ENCODE results near the gene SYDE2. TPM values are rescaled to one million over a fixed set of nuclear protein-coding genes. Genes with fewer than 3 reads are reported as not detected.

SYDE2 gene
- total and polyA plus RNA-seq, 9 of the 15 experiments (the other 6 are each of a cell fraction or from before 2014, with no cell fraction given): 0.39 to 8.7 (median 4.5) TPM

DNA sequence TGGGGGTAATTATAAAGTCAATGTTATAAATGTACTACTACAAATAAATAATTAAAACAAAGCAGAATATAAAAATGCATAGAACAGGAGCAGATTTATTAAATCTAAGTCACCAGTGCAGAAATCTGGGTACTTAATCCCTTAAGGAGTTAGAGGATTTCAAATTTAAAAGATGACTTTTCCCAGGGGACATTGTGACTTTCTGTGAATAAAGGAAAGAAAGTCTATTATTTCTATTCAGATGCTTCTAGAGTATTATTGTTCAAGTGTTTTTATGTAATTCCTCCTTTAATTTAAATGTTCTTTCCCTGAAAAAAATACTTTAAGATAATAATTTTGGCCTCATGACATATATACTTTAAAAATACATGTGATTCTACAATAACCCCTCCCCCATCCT, 43.4 kb downstream of the SYDE2 start:
- Histone ChIP-seq H3K36me3 (ENCODE audit: control insufficient read depth, insufficient read depth, low read length) (peaks cover 3% of the 10 kb centered on the region; the same call in 2 of the 3 replicates), H3K27me3 (ENCODE audit: control insufficient read depth in 2 of 2, insufficient read depth in 2 of 2, low read length in 2 of 2) (no peaks in the 10 kb centered on the region), H3K4me3 (no peak overlapping the region), H4K20me1 (replicated peaks; ENCODE audit: control insufficient read depth, insufficient read depth, low read length) (no peaks in the 10 kb centered on the region), H3K9me3 (replicated peaks; ENCODE audit: control insufficient read depth, insufficient read depth, low read depth, low read length) (no peaks in the 10 kb centered on the region), H3K9me1 (ENCODE audit: control insufficient read depth, insufficient read depth, low read length) (no peaks in the 10 kb centered on the region), H3K4me2 (ENCODE audit: insufficient read depth, low read length) (no peak overlapping the region), H3K4me1 (replicated peaks in 1 of 2; ENCODE audit: control insufficient read depth in 2 of 2, insufficient read depth in 2 of 2, low read length in 2 of 2) (no peaks in the 10 kb centered on the region), H3K27ac (ENCODE audit: extremely low read depth, low read depth, low read length) (no peak overlapping the region), H2AFZ (ENCODE audit: low read depth, low read length) (no peak overlapping the region), H3K79me2 (ENCODE audit: control insufficient read depth, insufficient read depth, low read length) (no peaks in the 10 kb centered on the region), H3K9ac (ENCODE audit: insufficient read depth in 1 of 2, low read depth in 2 of 2, low read length in 2 of 2) (no peak overlapping the region)
- no TSS peak for BruUV-seq (replicated peaks)
- in situ Hi-C loops (cut with MboI): no loop called here
- intact Hi-C loops (cut with micrococcal nuclease): no loop called here
- ChIA-PET CTCF (ENCODE audit: low intra/inter-chr PET ratio) (no interaction called here), POLR2A (interaction anchor here (0.9 kb wide), 1 partner anchor 15 kb away, joined by 3 read pairs; no protein-coding TSS in a partner anchor)
- ATAC-seq: no peak
- DNase-seq (ENCODE audit: extremely low read depth in 1 of 4, low spot score in 3 of 4): no peak
- TF ChIP-seq KDM1A (IDR thresholded peaks at IDR 0.05) (0 out of 4 replicates have a peak, but pooled peaks of 1 of the 2 experiments have one; percentile 10), GABPA (tag; conservative IDR thresholded peaks at IDR 0.05; ENCODE audit: low read depth) (no peak)
- no peak for FAIRE-seq

DNA sequence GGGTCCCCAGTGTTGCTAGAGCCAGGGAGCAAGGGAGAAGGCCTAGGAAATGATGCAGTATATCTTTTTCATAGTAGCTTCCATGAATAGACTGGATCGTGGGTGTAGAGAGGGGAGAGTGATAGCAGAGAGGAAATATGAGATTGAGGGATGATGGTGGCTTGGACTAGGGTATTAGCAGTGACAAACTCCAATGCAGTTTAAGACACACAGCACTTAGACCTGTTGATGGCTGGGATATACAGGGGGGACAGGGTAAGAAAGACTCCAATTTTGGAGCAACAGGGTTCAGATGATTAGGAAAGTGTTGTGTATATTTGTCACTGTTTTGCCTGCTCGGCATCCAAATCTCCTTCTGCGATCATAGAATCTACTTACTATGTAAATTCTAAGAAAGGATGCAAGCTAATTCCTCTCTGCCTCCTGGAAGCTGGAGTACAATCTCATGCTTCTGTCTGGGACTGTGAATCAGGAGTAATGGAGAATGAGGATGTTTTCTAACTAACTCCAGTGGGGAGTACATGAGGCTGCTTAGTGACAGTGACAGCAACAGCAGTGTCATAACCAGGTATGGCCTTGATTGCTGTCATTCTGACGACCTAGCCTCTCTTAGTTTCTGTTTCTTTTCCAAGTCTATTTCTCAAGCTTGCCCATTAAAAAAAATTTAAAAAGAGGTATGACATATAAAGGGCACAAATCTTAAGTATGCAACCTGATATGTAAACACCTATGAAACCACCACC, 47.5 kb downstream of the SYDE2 start:
- no peak overlapping the region for H3K9ac ChIP-seq (ENCODE audit: insufficient read depth in 1 of 2, low read depth in 2 of 2, low read length in 2 of 2)
- H4K20me1 ChIP-seq (replicated peaks; ENCODE audit: control insufficient read depth, insufficient read depth, low read length): no peaks in the 10 kb centered on the region
- H3K4me3 ChIP-seq: no peak overlapping the region
- H2AFZ ChIP-seq (ENCODE audit: low read depth, low read length): no peak overlapping the region
- H3K4me2 ChIP-seq (ENCODE audit: insufficient read depth, low read length): no peak overlapping the region
- no peaks in the 10 kb centered on the region for H3K9me1 ChIP-seq (ENCODE audit: control insufficient read depth, insufficient read depth, low read length)
- H3K27ac ChIP-seq (ENCODE audit: extremely low read depth, low read depth, low read length): no peak overlapping the region
- in situ Hi-C loops (cut with MboI): no loop called here
- no peaks in the 10 kb centered on the region; a peak in 1 of 5 replicates for H3K4me1 ChIP-seq (replicated peaks in 1 of 2; ENCODE audit: control insufficient read depth in 2 of 2, insufficient read depth in 2 of 2, low read length in 2 of 2)
- no peaks in the 10 kb centered on the region for H3K9me3 ChIP-seq (replicated peaks; ENCODE audit: control insufficient read depth, insufficient read depth, low read depth, low read length)
- POLR2A ChIA-PET: interaction anchor here (0.6 to 2.0 kb wide), 2 partner anchors 27 to 63 kb away, joined by 3 to 4 read pairs; no protein-coding TSS in a partner anchor
- H3K36me3 ChIP-seq (ENCODE audit: control insufficient read depth, insufficient read depth, low read length): no peaks in the 10 kb centered on the region
- DNase-seq (ENCODE audit: extremely low read depth in 1 of 4, low spot score in 3 of 4): no peak
- CTCF ChIA-PET (ENCODE audit: low intra/inter-chr PET ratio): interaction anchor here (0.6 kb wide), 1 partner anchor 100 kb away, joined by 3 read pairs; no protein-coding TSS in a partner anchor
- no peak for ATAC-seq
- no TSS peak for BruUV-seq (replicated peaks)
- no peaks in the 10 kb centered on the region for H3K27me3 ChIP-seq (ENCODE audit: control insufficient read depth in 2 of 2, insufficient read depth in 2 of 2, low read length in 2 of 2)
- no peak for FAIRE-seq
- intact Hi-C loops (cut with micrococcal nuclease): no loop called here
- WGBS (ENCODE audit: insufficient coverage, low coverage, missing lambda C conversion rate): 31% methylated on average over 4 of the region's 4 CpGs
- no peaks in the 10 kb centered on the region for H3K79me2 ChIP-seq (ENCODE audit: control insufficient read depth, insufficient read depth, low read length)
- TF ChIP-seq C11orf30 (IDR thresholded peaks at IDR 0.05; ENCODE audit: low read depth): peak; percentile 21; the same call in 1 of the 2 replicates
- no peak for TF ChIP-seq ZNF384 (IDR thresholded peaks at IDR 0.05; ENCODE audit: low read depth, low read length)
